Measurements from ENCODE around the gene OXNAD1.

GRCh38 chr3:16299746-16300145 is 34.7 kb downstream of the OXNAD1 start:
- TF ChIP-seq EZH2phosphoT487 (IDR thresholded peaks at IDR 0.05; ENCODE audit: insufficient read depth, low read depth) (no peak), EZH2 (IDR thresholded peaks at IDR 0.05; ENCODE audit: insufficient read depth, poor library complexity, severe bottlenecking) (no peak)

All from GM23248 (cell line).